K562 (cell line): Measurements from ENCODE around the gene PLXND1. TPM values are rescaled to one million over a fixed set of nuclear protein-coding genes. Genes with fewer than 3 reads are reported as not detected.

Experiments
- ATAC-seq: fragments of 200-7000 bp; cut with Tn5 transposase; 3 replicates; pipeline ENCODE4 v1.9.1; 2020; ENCODE audit warnings: moderate library complexity
- BruUV-seq: library from RNA; stranded (reverse); fragments of 400-500 nt; replicated peaks from 2 replicates; lab custom pipeline; 2021; lab: Mats Ljungman, UMichigan
- CTCF ChIA-PET: fragments of 300-600 bp; formaldehyde crosslinking; extraction: SDS; loops from one replicate; lab custom pipeline; 2021; ENCODE audit warnings: low intra/inter-chr PET ratio; lab: Yijun Ruan, JAX
- POLR2A ChIA-PET: fragments of 300-600, 350-650 bp; sonication (Branson Sonifier 250); formaldehyde crosslinking; extraction: SDS; loops from one replicate; lab custom pipeline; 2021; ENCODE audit warnings: antibody characterized with exemption, inconsistent platforms; lab: Yijun Ruan, JAX
- DNase-seq, 4 experiments: peaks; one replicate each; pipeline versions ENCODE4 v3.0.0 to v3.0.0-alpha.2; 2011 to 2018; ENCODE audit warnings: low spot score in 3 of 4, mixed read lengths in 3 of 4; ENCODE audit errors: extremely low read depth in 1 of 4
- FAIRE-seq: peaks from 2 replicates; lab custom pipeline; 2011; peaks lifted over from hg19 to GRCh38; lab: Jason Lieb, UNC
- H2AFZ ChIP-seq: 2 replicates; pipeline ENCODE4 v1.6.0; 2011; ENCODE audit warnings: low read depth, low read length, control low read depth, inconsistent platforms
- H3K27ac ChIP-seq: fragments of 200-600 bp; 3 replicates; pipeline ENCODE4 v1.8.0; 2011; ENCODE audit warnings: low read depth, mild to moderate bottlenecking, control low read depth, inconsistent platforms, low read length, moderate library complexity, mixed read lengths; ENCODE audit errors: extremely low read depth
- H3K27me3 ChIP-seq, 2 experiments: fragments of 300-600 bp in 1 of 2; 2 replicates in 1 of 2; 3 replicates in 1 of 2; pipeline versions ENCODE4 v1.6.0 to v1.8.0; 2011; ENCODE audit warnings: inconsistent platforms in 2 of 2, low read length in 2 of 2, mild to moderate bottlenecking in 1 of 2, mixed read lengths in 1 of 2, moderate library complexity in 1 of 2; ENCODE audit not compliant: control insufficient read depth in 2 of 2, insufficient read depth in 2 of 2
- H3K36me3 ChIP-seq: fragments of 300-600 bp; 3 replicates; pipeline ENCODE4 v1.8.0; 2011; ENCODE audit warnings: mild to moderate bottlenecking, low read length, inconsistent platforms; ENCODE audit not compliant: control insufficient read depth, insufficient read depth
- H3K4me1 ChIP-seq, 2 experiments: fragments of 200-600 bp in 1 of 2; replicated peaks in 1 of 2; 2 replicates in 1 of 2; 3 replicates in 1 of 2; pipeline versions ENCODE4 v1.5.1 to v1.8.0; 2011; ENCODE audit warnings: inconsistent platforms in 2 of 2, low read length in 2 of 2, mild to moderate bottlenecking in 1 of 2, mixed read lengths in 1 of 2, moderate library complexity in 1 of 2; ENCODE audit not compliant: control insufficient read depth in 2 of 2, insufficient read depth in 2 of 2
- H3K4me2 ChIP-seq: 2 replicates; pipeline ENCODE4 v1.6.1; 2011; ENCODE audit warnings: low read length, control low read depth, inconsistent platforms, mixed read lengths; ENCODE audit not compliant: insufficient read depth
- H3K4me3 ChIP-seq: fragments of 200-600 bp; sonication (generic), shearing (Covaris generic); 2 replicates; pipeline ENCODE4 v1.5.1; 2016; ENCODE audit warnings: control low read depth, inconsistent platforms
- H3K79me2 ChIP-seq: fragments of 200-600 bp; 3 replicates; pipeline ENCODE4 v1.8.0; 2011; ENCODE audit warnings: low read length, inconsistent platforms; ENCODE audit not compliant: control insufficient read depth, insufficient read depth
- H3K9ac ChIP-seq, 2 experiments: 2 replicates each; pipeline versions ENCODE4 v1.6.0 to v1.6.1; 2011; ENCODE audit warnings: low read depth in 2 of 2, low read length in 2 of 2, control low read depth in 1 of 2, inconsistent platforms in 1 of 2, mild to moderate bottlenecking in 1 of 2, mixed read lengths in 1 of 2; ENCODE audit not compliant: insufficient read depth in 1 of 2
- H3K9me1 ChIP-seq: one replicate; pipeline ENCODE4 v1.6.0; 2011; ENCODE audit warnings: inconsistent platforms, mild to moderate bottlenecking, low read length, moderate library complexity; ENCODE audit not compliant: control insufficient read depth, insufficient read depth
- H3K9me3 ChIP-seq: replicated peaks from 2 replicates; pipeline ENCODE4 v1.5.1; 2011; ENCODE audit warnings: low read depth, low read length, inconsistent platforms; ENCODE audit not compliant: control insufficient read depth, insufficient read depth
- H4K20me1 ChIP-seq: replicated peaks from 2 replicates; pipeline ENCODE4 v1.6.1; 2011; ENCODE audit warnings: low read length, inconsistent platforms, mixed read lengths; ENCODE audit not compliant: control insufficient read depth, insufficient read depth
- CAMTA2 ChIP-seq: fragments of 250-450 bp; sonication (Bioruptor Pico); conservative IDR thresholded peaks from 2 replicates; pipeline ENCODE4 v1.5.1; 2022
- EGR1 ChIP-seq: fragments of 450-650 bp; conservative IDR thresholded peaks from 2 replicates; pipeline ENCODE4 v1.6.1; 2017; ENCODE audit warnings: mild to moderate bottlenecking
- EWSR1 ChIP-seq: fragments of 450-650 bp; IDR thresholded peaks from 2 replicates; pipeline ENCODE4 v1.6.1; 2018; ENCODE audit warnings: borderline replicate concordance, mild to moderate bottlenecking, low read depth, moderate library complexity; ENCODE audit not compliant: partially characterized antibody
- MED1 ChIP-seq: sonication (generic); formaldehyde crosslinking; IDR thresholded peaks from 2 replicates; pipeline ENCODE4 v1.8.1; 2023; ENCODE audit warnings: missing genetic modification reagents, borderline replicate concordance
- SMAD1 ChIP-seq: fragments of 150-350 bp; IDR thresholded peaks from 2 replicates; pipeline ENCODE4 v1.6.1; 2014; ENCODE audit warnings: low read length, low read depth; ENCODE audit not compliant: partially characterized antibody
- SNIP1 ChIP-seq: fragments of 450-650 bp; IDR thresholded peaks from 2 replicates; pipeline ENCODE4 v1.7.1; 2017; ENCODE audit warnings: low read depth, mild to moderate bottlenecking
- ZNF146 ChIP-seq: IDR thresholded peaks from one replicate; pipeline ENCODE4 v1.6.1; 2018; ENCODE audit warnings: missing compliant biosample characterization; ENCODE audit not compliant: unreplicated experiment
- WGBS: fragments of 100-300 bp; shearing (Covaris generic); methylation state at CpG from one replicate; pipeline ENCODE4 v1.1.6; 2016; ENCODE audit warnings: low coverage, mixed read lengths; ENCODE audit not compliant: insufficient coverage; ENCODE audit errors: missing lambda C conversion rate; 5-methylcytosine and 5-hydroxymethylcytosine counted together
- in situ Hi-C: fragments of 300-500 bp; cut with MboI; formaldehyde crosslinking; loops from 4 replicates; pipeline ENCODE4 v1.15.0; 2018; ENCODE audit warnings: inconsistent platforms, mixed read lengths
- intact Hi-C: fragments of 100-400 bp; cut with micrococcal nuclease; formaldehyde crosslinking; loops from 2 replicates; pipeline ENCODE4 v1.14.2; 2022
- polyA plus RNA-seq, 8 experiments: library from polyadenylated mRNA; depleted of rRNA in 4 of 8; stranded (reverse) in 5 of 8; unstranded in 3 of 8; fragments of >200 nt; fragmentation: Nextera tagmentation in 2 of 8; fragmentation: Illumina TruSeq in 1 of 8; extraction: Ambion mirVana in 2 of 8; extraction: Trizol in 1 of 8; gene quantifications; 2 replicates each; pipeline versions ENCODE4 v1.2.1 to v1.2.3, GENCODE V29; 2011 to 2014; ENCODE audit warnings: inconsistent platforms in 1 of 8, missing spikeins in 1 of 8
- total RNA-seq, 7 experiments: library from RNA; depleted of rRNA in 6 of 7; stranded (reverse); fragments of >200 nt in 6 of 7; fragmentation: Illumina TruSeq in 2 of 7; extraction: Trizol in 2 of 7; gene quantifications; 2 replicates each; pipeline versions ENCODE4 v1.2.1 to v1.2.3, GENCODE V29; 2011 to 2021; ENCODE audit warnings: low replicate concordance in 1 of 7
- TF ChIP-seq, protein P1 (sequence below): fragments of 200-400 bp; formaldehyde crosslinking; IDR thresholded peaks from 2 replicates; pipeline ENCODE4 v1.6.1; 2017; ENCODE audit warnings: mild to moderate bottlenecking, low read depth, low read length, moderate library complexity
- TF ChIP-seq, protein P2 (sequence below): fragments of 250-450 bp; sonication (Bioruptor Pico); IDR thresholded peaks from 2 replicates; pipeline ENCODE4 v1.8.0; 2022; ENCODE audit warnings: moderate library complexity, mild to moderate bottlenecking, inconsistent platforms

PLXND1 gene
- total and polyA plus RNA-seq, 9 of the 15 experiments (the other 6 are each of a cell fraction or from before 2014, with no cell fraction given): 0.34 to 28.8 (median 14.0) TPM

DNA sequence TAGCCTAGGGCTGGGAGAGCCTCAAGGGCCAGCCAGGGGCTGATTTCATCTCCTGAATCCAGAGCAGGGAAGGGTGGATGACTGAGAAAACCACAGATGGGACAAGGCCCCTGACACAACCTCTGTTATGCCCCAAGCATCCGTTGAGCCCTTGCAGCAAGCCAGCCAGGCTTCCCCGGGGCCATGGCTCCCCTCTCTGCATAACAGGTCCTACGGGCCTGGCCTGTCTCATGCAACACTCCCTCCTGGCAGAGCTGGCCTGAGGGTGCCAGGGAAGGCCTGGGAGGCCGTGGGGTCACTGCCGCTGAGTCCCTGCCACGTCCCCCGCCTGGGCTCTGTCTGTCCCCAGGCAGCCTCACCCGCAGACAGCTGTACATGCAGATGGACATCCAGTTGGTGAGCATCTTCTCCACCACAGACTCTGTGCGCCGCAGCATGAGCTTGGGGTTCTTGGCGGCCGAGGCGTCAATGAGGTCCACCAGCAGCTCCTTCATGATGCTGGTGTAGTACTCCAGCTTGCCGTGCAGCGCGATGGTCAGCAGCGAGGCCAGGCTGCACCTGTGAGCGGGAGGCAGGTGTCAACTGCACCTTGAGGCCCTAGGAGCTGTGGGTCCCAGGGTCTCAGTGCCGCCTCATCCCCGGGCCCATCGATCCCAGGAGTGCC lies 41.4 kb downstream of the PLXND1 start (continued):
- TF ChIP-seq ZNF146 (CRISPR knock-in tag): no peak
- no peak for TF ChIP-seq SNIP1
- TF ChIP-seq MED1 (CRISPR knock-in tag): no peak
- no peak for TF ChIP-seq EGR1
- TF ChIP-seq EWSR1: no peak
- TF ChIP-seq CAMTA2 (CRISPR knock-in tag): no peak

DNA sequence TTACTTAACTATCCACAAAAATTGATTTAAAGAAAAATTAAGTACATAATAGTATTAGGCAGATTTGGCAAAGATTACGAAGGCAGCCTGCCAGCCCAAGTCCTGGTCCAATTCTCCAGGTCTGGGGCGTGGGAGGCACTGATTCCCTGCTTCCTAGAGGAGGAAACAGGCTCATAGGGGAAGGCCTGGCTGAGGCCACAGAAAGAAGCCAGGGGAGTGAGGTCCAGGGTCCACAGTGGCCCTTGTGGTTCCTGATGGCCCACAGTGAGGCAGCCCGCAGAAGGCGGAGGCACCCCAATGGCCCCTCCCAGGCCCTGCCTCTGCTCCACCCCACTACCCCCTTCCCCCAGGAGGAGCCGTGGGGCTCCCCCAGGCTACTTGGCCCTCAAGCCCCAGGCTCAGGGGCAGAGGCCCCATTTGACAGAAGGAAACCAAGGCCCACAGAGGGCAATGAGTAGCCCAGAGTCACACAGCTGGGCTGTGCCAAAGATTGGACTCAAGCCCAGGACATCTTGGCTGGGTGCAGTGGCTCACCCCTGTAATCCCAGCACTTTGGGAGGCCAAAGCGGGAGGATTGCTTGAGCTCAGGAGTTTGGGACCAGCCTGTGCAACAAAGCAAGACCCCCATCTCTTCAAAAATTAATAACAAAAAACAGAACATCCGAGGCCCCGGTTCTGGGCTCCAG lies 42.5 kb downstream of the PLXND1 start:
- Histone ChIP-seq H3K9ac (no peak overlapping the region), H3K9me1 (no peaks in the 10 kb centered on the region), H3K27me3 (no peaks in the 10 kb centered on the region), H2AFZ (no peak overlapping the region), H3K4me1 (peaks cover 0 to 27% of the 10 kb centered on the region in 2 experiments; a peak in 3 of 5 replicates), H3K4me2 (no peak overlapping the region), H3K79me2 (no peaks in the 10 kb centered on the region), H3K27ac (no peak overlapping the region), H4K20me1 (no peaks in the 10 kb centered on the region), H3K36me3 (peaks cover 21% of the 10 kb centered on the region; the same call in 1 of the 3 replicates), H3K4me3 (no peak overlapping the region), H3K9me3 (no peaks in the 10 kb centered on the region)
- no peak for DNase-seq
- intact Hi-C loops (no loop called here), in situ Hi-C loops (no loop called here)
- ATAC-seq: no peak
- TF ChIP-seq, protein P1, sequence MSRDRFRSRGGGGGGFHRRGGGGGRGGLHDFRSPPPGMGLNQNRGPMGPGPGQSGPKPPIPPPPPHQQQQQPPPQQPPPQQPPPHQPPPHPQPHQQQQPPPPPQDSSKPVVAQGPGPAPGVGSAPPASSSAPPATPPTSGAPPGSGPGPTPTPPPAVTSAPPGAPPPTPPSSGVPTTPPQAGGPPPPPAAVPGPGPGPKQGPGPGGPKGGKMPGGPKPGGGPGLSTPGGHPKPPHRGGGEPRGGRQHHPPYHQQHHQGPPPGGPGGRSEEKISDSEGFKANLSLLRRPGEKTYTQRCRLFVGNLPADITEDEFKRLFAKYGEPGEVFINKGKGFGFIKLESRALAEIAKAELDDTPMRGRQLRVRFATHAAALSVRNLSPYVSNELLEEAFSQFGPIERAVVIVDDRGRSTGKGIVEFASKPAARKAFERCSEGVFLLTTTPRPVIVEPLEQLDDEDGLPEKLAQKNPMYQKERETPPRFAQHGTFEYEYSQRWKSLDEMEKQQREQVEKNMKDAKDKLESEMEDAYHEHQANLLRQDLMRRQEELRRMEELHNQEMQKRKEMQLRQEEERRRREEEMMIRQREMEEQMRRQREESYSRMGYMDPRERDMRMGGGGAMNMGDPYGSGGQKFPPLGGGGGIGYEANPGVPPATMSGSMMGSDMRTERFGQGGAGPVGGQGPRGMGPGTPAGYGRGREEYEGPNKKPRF: no peak
- TF ChIP-seq, protein P2, sequence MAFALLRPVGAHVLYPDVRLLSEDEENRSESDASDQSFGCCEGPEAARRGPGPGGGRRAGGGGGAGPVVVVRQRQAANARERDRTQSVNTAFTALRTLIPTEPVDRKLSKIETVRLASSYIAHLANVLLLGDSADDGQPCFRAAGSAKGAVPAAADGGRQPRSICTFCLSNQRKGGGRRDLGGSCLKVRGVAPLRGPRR (CRISPR knock-in tag): no peak
- TF ChIP-seq SMAD1: no peak
- WGBS: 91% methylated on average over 3 of the region's 8 CpGs
- no peak for FAIRE-seq
- ChIA-PET POLR2A (interaction anchor here (0.6 kb wide), 1 partner anchor 175 kb away, joined by 3 read pairs; no protein-coding TSS in a partner anchor), CTCF (no interaction called here)
- no TSS peak for BruUV-seq
